Peyer's patch (tissue), 4 donors: ENCODE data around the gene AICDA. TPM values are rescaled to one million over a fixed set of nuclear protein-coding genes. Genes with fewer than 3 reads are reported as not detected.

Source experiments
- DNase-seq, 3 donors: peaks; one replicate each; pipeline ENCODE4 v3.0.0-alpha.2; 2017 to 2019
- H3K27ac ChIP-seq, 4 donors: fragments of 200-600 bp; sonication (generic); one replicate each; pipeline ENCODE4 v1.5.1; 2016 to 2019
- H3K27me3 ChIP-seq, 2 donors: fragments of 200-600 bp; sonication (generic); one replicate each; pipeline ENCODE4 v1.5.1; 2019
- H3K36me3 ChIP-seq, 3 donors: fragments of 200-600 bp; sonication (generic); one replicate each; pipeline ENCODE4 v1.5.1; 2016 to 2019
- H3K4me1 ChIP-seq, 4 donors: fragments of 200-600 bp; sonication (generic); one replicate each; pipeline ENCODE4 v1.5.1; 2016 to 2019
- H3K4me3 ChIP-seq, 4 donors: fragments of 200-600 bp; sonication (generic); 1 replicate in 3 of 4; 2 replicates in 1 of 4; pipeline ENCODE4 v1.5.1; 2016 to 2019; ENCODE audit warnings: mild to moderate bottlenecking in 1 of 4
- H3K9me3 ChIP-seq, 4 donors: fragments of 200-600 bp; sonication (generic); one replicate each; pipeline ENCODE4 v1.5.1; 2016 to 2019; ENCODE audit warnings: mild to moderate bottlenecking in 1 of 4
- POLR2A ChIP-seq, 2 donors: fragments of 450-650 bp; IDR thresholded peaks; one replicate each; pipeline ENCODE4 v1.5.1; 2017; ENCODE audit warnings: antibody characterized with exemption in 2 of 2, mild to moderate bottlenecking in 2 of 2, moderate library complexity in 2 of 2
- small RNA-seq, 2 donors: library from RNA; depleted of rRNA; stranded (forward); fragments of <200 nt; gene quantifications; one replicate each; pipeline ENCODE3, GENCODE V24; 2016
- total RNA-seq, 4 donors: library from RNA; depleted of rRNA; stranded (reverse); fragments of >200 nt; gene quantifications; one replicate each; pipeline ENCODE4 v1.1.0, GENCODE V29; 2016
- TF ChIP-seq, protein P1 (sequence below), 6 experiments: fragments of 450-650 bp in 4 of 6; fragments of 200-600 bp in 2 of 6; sonication (generic) in 1 of 6; IDR thresholded peaks; one replicate each; pipeline ENCODE4 v1.5.1; 2017 to 2019; ENCODE audit warnings: antibody characterized with exemption in 6 of 6, mild to moderate bottlenecking in 3 of 6, moderate library complexity in 1 of 6

AICDA gene
- total RNA-seq, 4 donors from 2014 or later = 1.8 to 5.4 (median 1.9) TPM; not detected in 1

DNA sequence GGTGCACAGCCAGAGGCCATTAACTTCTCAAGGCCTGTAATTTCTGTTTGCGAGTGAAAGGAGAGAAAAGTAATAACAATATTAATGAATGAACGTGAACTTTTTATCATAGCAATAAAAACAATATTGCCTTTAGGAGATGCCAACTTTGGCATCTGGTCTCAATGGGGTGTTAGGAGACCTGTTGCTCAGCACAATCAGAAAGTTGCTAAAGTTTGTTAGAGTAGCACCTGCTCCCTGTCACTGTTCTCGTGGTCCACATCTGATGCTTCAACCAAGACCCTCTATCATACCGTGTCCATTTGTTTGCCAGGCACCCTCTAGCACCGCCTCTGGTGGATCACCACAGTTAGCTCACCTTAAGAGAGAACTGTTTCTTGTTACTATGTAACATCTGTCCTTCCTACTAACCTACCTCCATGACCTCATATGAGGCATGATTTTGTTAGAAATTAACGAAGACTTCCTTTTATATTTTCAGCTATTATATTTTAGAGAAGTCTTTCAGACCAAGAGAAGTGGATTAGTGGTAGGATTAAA is 59.5 kb downstream of the AICDA start:
- H3K9me3 ChIP-seq = no peaks in the 10 kb centered on the region
- H3K36me3 ChIP-seq = no peaks in the 10 kb centered on the region
- TF ChIP-seq POLR2A (IDR thresholded peaks at IDR 0.05) = no peak
- TF ChIP-seq, protein P1, sequence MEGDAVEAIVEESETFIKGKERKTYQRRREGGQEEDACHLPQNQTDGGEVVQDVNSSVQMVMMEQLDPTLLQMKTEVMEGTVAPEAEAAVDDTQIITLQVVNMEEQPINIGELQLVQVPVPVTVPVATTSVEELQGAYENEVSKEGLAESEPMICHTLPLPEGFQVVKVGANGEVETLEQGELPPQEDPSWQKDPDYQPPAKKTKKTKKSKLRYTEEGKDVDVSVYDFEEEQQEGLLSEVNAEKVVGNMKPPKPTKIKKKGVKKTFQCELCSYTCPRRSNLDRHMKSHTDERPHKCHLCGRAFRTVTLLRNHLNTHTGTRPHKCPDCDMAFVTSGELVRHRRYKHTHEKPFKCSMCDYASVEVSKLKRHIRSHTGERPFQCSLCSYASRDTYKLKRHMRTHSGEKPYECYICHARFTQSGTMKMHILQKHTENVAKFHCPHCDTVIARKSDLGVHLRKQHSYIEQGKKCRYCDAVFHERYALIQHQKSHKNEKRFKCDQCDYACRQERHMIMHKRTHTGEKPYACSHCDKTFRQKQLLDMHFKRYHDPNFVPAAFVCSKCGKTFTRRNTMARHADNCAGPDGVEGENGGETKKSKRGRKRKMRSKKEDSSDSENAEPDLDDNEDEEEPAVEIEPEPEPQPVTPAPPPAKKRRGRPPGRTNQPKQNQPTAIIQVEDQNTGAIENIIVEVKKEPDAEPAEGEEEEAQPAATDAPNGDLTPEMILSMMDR (IDR thresholded peaks at IDR 0.05) = peak in 1 of 6 experiments; percentile 4
- DNase-seq = no peak
- no peak overlapping the region for H3K27ac ChIP-seq
- H3K27me3 ChIP-seq = no peaks in the 10 kb centered on the region
- no peaks in the 10 kb centered on the region for H3K4me1 ChIP-seq
- H3K4me3 ChIP-seq = no peak overlapping the region

Small RNA genes lying within 50 kb of the gene (small RNA-seq; reads per million reads assigned to genes)
- gene RF00019 (0 reads per million in 2 donors), gene RF00564 (0 reads per million in 2 donors)

Other genes with a start within 250 kb of the AICDA start
- gene CLEC6A, start 156.9 kb downstream of the AICDA start, total RNA-seq = not detected
- not detected for gene CLEC4D, start 99.4 kb downstream of the AICDA start, total RNA-seq
- gene CLEC4E, start 72.0 kb downstream of the AICDA start, total RNA-seq = 1 to 10 TPM in 1 of 4 donors, not detected in 3; 2.9 TPM
- gene MFAP5, start 50.0 kb upstream of the AICDA start, total RNA-seq = 10 to 100 TPM; 17.3 to 67.4 (median 32.4) TPM
- 10 to 100 TPM; 27.0 to 89.1 (median 37.0) TPM for gene RIMKLB, start 85.1 kb upstream of the AICDA start, total RNA-seq
- under 1 TPM in 1 of 4 donors, not detected in 3; 0.83 TPM for gene A2ML1, start 209.8 kb upstream of the AICDA start, total RNA-seq